Measurements from ENCODE around the gene CTXN2.

CTXN2 gene

GRCh38 chr15:48221885-48222284 lies 30.4 kb downstream of the CTXN2 start:
- DNase-seq (ENCODE audit: low read depth in 4 of 4, low spot score in 1 of 4): no peak

- no peak for DNase-seq (ENCODE audit: low read depth in 4 of 4, low spot score in 1 of 4)
Observed at GRCh38 chr15:48222627-48223026, 31.2 kb downstream of the CTXN2 start.

- DNase-seq (ENCODE audit: low read depth in 4 of 4, low spot score in 1 of 4): no peak
Observed at GRCh38 chr15:48225771-48226170, 34.3 kb downstream of the CTXN2 start.

GRCh38 chr15:48230498-48230897 lies 39.0 kb downstream of the CTXN2 start:
- no peak for DNase-seq (ENCODE audit: low read depth in 4 of 4, low spot score in 1 of 4)

GRCh38 chr15:48233246-48233645 lies 41.8 kb downstream of the CTXN2 start:
- no peak for DNase-seq (ENCODE audit: low read depth in 4 of 4, low spot score in 1 of 4)

GRCh38 chr15:48239334-48239733 lies 47.9 kb downstream of the CTXN2 start:
- no peak for DNase-seq (ENCODE audit: low read depth in 4 of 4, low spot score in 1 of 4)

GRCh38 chr15:48242015-48242414 lies 50.5 kb downstream of the CTXN2 start:
- DNase-seq (ENCODE audit: low read depth in 4 of 4, low spot score in 1 of 4): no peak

GRCh38 chr15:48242535-48242934 lies 51.1 kb downstream of the CTXN2 start:
- DNase-seq (ENCODE audit: low read depth in 4 of 4, low spot score in 1 of 4): no peak

GRCh38 chr15:48244921-48245320 lies 53.5 kb downstream of the CTXN2 start:
- DNase-seq (ENCODE audit: low read depth in 4 of 4, low spot score in 1 of 4): no peak

GRCh38 chr15:48248414-48248813 lies 56.9 kb downstream of the CTXN2 start:
- no peak for DNase-seq (ENCODE audit: low read depth in 4 of 4, low spot score in 1 of 4)

- DNase-seq (ENCODE audit: low read depth in 4 of 4, low spot score in 1 of 4): no peak
Observed at GRCh38 chr15:48250640-48251076, 59.2 kb downstream of the CTXN2 start.

- no peak for DNase-seq (ENCODE audit: low read depth in 4 of 4, low spot score in 1 of 4)
Observed at GRCh38 chr15:48253172-48253571, 61.7 kb downstream of the CTXN2 start.

Measured in stimulated activated CD4-positive, alpha-beta T cell treated with anti-CD3 and anti-CD28 coated beads, Interleukin-1b, Interleukin-23, amount 100 ng/mL, for 24 hours (primary cell).